ENCODE measurements around the gene LTC4S. TPM values are rescaled to one million over a fixed set of nuclear protein-coding genes. Genes with fewer than 3 reads are reported as not detected.

Gene LTC4S
- total RNA-seq, 1 donor: 3.3 TPM

DNA sequence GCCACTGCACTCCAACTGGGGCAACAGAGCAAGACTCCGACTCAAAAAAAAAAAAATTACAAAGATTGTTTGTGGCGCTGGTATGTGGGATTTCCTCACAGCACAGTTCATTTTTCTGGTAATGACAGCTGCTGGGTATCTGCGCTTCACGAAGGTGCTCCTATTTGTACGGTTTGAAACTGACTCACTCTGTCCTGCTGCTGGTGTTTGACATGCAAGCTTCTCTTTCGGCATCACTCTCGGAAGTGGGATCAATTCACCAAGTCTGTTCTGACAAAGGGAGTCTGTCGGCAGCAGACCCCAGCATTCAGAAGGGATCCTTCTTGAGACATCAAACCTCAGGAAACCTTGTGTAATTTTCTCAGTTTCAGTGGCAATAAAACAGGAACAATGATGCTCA is 34.8 kb upstream of the LTC4S start:
- TF ChIP-seq, protein P1, sequence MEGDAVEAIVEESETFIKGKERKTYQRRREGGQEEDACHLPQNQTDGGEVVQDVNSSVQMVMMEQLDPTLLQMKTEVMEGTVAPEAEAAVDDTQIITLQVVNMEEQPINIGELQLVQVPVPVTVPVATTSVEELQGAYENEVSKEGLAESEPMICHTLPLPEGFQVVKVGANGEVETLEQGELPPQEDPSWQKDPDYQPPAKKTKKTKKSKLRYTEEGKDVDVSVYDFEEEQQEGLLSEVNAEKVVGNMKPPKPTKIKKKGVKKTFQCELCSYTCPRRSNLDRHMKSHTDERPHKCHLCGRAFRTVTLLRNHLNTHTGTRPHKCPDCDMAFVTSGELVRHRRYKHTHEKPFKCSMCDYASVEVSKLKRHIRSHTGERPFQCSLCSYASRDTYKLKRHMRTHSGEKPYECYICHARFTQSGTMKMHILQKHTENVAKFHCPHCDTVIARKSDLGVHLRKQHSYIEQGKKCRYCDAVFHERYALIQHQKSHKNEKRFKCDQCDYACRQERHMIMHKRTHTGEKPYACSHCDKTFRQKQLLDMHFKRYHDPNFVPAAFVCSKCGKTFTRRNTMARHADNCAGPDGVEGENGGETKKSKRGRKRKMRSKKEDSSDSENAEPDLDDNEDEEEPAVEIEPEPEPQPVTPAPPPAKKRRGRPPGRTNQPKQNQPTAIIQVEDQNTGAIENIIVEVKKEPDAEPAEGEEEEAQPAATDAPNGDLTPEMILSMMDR (IDR thresholded peaks at IDR 0.05; ENCODE audit: insufficient read depth, low read length): no peak
- H3K4me3 ChIP-seq (ENCODE audit: low read depth, low read length): no peak overlapping the region
- no peak for DNase-seq (ENCODE audit: low read depth)

DNA sequence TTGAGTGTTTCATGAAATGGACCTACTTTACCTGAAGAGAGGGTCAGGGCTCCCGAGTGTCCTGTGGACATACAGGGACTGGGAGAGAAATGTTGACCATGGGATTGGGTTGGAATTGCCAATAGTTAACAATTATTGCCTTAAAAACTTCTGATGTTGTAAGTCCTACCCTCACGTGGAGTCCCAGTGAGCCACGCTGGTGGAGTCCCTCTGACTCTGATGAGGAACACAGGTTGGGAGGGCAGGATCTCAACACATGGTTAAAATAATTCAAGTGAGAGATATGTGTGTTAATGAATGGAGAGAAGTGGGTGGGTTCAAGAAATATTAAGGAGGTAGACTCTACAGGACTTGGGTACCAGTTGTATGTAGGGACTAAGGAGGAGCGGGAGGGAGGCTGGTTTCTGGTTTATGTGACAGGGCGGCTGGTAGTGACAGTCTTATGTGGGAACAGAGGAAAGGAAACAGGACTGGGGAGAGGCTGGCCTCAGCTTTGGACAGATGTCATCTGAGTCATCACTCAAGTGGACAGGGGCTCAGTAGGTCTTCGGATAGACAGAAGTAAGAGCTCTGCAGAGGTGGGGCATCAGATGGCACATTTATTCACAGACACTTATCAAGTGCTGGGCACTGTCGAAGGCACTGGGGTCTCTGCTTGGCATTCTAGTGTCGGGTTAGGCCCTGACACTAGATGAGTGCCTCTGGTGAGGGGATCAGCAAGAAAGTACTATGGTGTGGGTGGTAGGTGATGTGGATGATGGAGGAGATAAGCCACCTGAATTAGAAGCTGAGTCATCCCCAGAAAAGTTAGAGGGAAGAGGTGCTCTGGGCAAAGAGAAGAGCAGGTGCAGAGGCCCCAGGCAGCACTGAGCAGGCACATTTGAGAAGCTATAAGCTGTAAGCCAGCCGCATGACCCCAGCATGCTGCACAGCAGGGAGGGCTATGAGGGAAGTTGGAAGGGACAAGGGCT is 33.9 kb upstream of the LTC4S start:
- TF ChIP-seq, protein P1 (IDR thresholded peaks at IDR 0.05; ENCODE audit: insufficient read depth, low read length): no peak
- H3K4me3 ChIP-seq (ENCODE audit: low read depth, low read length): no peak overlapping the region
- DNase-seq (ENCODE audit: low read depth): no peak

DNA sequence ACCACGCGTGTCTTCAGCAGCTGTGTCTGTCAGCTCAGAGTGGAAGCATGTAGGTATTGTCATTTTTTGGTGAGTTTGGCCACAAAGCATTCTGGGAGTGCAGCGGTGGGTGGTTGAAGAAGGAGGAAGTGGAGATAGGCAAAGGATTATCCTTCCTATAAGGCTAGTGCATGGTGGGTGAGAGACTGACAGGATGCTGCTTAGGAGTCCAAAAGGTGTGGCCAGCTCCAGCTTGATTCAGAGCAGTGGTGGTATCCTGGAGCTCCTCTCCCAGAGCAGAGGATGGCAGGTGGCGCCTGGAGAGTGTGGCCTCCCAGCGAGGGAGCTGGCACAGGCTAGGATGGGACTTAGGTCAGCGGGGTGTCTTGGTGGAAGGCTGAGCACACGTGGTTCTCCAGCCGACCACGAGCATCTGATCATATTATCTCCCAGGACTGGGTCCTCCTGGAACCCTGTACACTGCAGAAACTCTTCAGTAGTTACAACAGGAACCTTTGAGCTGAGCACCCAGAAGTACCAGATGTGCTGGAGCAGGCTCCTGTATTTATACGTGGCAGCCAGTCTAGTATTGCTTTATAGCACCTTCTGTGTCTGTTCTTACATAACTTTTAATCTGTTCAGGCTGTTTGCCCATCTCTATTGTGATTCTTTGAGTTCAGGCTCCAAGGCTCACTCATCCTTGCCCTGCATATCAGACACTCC is 31.6 kb upstream of the LTC4S start:
- TF ChIP-seq, protein P1 (IDR thresholded peaks at IDR 0.05; ENCODE audit: insufficient read depth, low read length): no peak
- peak; percentile 74 for DNase-seq (ENCODE audit: low read depth)
- H3K4me3 ChIP-seq (ENCODE audit: low read depth, low read length): no peak overlapping the region

DNA sequence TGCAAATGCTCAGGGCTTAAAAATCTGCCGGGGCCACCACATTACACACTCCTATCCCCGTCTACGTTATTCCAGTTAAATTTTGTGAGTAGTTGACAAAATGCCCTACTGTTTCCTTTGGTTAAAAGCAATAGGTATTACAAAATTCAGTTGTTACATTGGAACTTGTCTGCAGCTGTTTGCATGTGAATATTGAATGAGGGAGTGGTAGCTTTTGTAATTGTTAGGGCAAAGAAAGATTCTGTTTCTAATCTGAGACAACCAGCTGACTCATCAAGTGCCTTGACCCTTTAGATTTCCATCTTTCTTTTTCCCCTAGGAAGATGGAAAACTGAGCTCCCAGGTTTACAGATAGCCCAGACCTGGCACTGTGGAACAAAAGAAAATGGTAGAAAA is 31.0 kb upstream of the LTC4S start:
- no peak overlapping the region for H3K4me3 ChIP-seq (ENCODE audit: low read depth, low read length)
- TF ChIP-seq, protein P1 (IDR thresholded peaks at IDR 0.05; ENCODE audit: insufficient read depth, low read length): no peak
- peak; percentile 75 for DNase-seq (ENCODE audit: low read depth)

DNA sequence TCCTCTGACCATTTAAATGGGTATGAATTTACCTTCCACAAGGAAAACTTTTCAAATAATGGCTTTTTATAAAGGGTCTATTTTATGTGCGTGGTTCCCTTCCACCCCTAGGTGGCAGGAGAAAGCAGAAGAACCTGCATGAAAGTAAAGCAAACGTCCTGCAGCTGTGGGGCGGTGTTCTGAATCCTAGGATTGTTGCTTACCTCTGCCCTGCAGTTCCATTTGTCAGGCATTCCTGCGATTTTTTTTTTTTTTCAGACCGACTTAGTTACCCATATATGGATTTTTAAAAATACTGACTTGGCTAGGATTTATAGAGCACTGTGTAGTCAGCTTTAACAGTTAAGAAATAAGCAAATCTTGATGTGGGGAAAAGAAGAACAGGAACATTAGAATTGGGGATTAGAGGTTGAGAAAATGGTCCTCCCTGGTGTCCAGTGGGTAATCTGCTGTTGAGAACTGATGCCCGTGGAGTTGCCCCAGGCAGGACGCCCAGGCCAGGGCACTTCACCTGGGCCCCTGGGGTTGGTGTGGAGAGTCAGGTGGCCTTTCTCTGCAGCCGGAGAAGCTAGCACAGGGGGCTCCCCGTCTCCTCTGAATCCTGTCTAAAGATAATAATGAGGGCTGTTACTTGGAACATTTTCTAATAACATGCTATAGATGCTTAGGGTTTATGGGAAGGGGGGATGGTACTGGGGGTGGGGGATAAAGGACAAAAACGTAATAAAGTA is 30.4 kb upstream of the LTC4S start:
- TF ChIP-seq, protein P1 (IDR thresholded peaks at IDR 0.05; ENCODE audit: insufficient read depth, low read length): peak; percentile 87
- peak overlapping the region; percentile 7 for H3K4me3 ChIP-seq (ENCODE audit: low read depth, low read length)
- peak; percentile 92 for DNase-seq (ENCODE audit: low read depth)

DNA sequence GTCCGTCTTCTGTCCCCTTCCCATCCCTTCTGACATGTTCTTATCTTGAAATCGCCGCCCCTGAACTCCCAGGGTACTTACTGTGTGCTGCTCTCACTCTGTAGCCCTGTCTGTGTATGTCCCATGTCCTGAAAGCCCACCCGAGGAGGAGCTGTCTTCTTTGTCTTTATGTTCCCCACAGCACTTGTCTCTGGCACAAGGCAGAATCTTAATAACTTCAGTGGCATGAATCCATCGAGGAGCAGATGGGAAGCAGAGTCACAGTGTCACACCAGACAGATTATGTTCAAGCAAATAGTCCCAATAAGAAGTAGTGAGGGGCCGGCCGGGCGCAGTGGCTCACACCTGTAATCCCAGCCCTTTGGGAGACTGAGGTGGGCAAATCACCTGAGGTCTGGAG is 29.7 kb upstream of the LTC4S start:
- TF ChIP-seq, protein P1 (IDR thresholded peaks at IDR 0.05; ENCODE audit: insufficient read depth, low read length): no peak
- DNase-seq (ENCODE audit: low read depth): no peak
- no peak overlapping the region for H3K4me3 ChIP-seq (ENCODE audit: low read depth, low read length)

All from fibroblast of the aortic adventitia (primary cell).